Esophagus muscularis mucosa (tissue), 4 donors: ENCODE measurements around the gene NPRL2. TPM values are rescaled to one million over a fixed set of nuclear protein-coding genes. Genes with fewer than 3 reads are reported as not detected.

Experiments
- DNase-seq: peaks from one replicate; pipeline ENCODE4 v3.0.0-alpha.2; 2017; ENCODE audit errors: extremely low spot score
- H3K27ac ChIP-seq, 4 donors: fragments of 200-600 bp; sonication (generic); replicated peaks in 1 of 4; 1 replicate in 3 of 4; 2 replicates in 1 of 4; pipeline ENCODE4 v1.5.1; 2016 to 2019; ENCODE audit warnings: mild to moderate bottlenecking in 1 of 4
- H3K27me3 ChIP-seq, 4 donors: fragments of 200-600 bp; sonication (generic); one replicate each; pipeline versions ENCODE4 v1.5.1 to v1.6.0; 2016 to 2019
- H3K36me3 ChIP-seq, 4 donors: fragments of 200-600 bp; sonication (generic); one replicate each; pipeline ENCODE4 v1.5.1; 2016 to 2019
- H3K4me1 ChIP-seq, 4 donors: fragments of 200-600 bp; sonication (generic); one replicate each; pipeline ENCODE4 v1.5.1; 2016 to 2019
- H3K4me3 ChIP-seq, 4 donors: fragments of 200-600 bp; sonication (generic); 1 replicate in 2 of 4; 2 replicates in 2 of 4; pipeline ENCODE4 v1.5.1; 2016 to 2019; ENCODE audit warnings: mild to moderate bottlenecking in 4 of 4, moderate library complexity in 1 of 4
- H3K9me3 ChIP-seq, 4 donors: fragments of 200-600 bp; sonication (generic); 1 replicate in 3 of 4; 2 replicates in 1 of 4; pipeline ENCODE4 v1.5.1; 2016 to 2019
- CTCF ChIP-seq, 3 experiments: fragments of 200-600 bp in 2 of 3; fragments of 450-650 bp in 1 of 3; sonication (generic) in 2 of 3; IDR thresholded peaks; one replicate each; pipeline ENCODE4 v1.5.1; 2017 to 2019; ENCODE audit warnings: antibody characterized with exemption in 3 of 3, mild to moderate bottlenecking in 2 of 3, moderate library complexity in 1 of 3
- EP300 ChIP-seq: sonication (generic); formaldehyde crosslinking; IDR thresholded peaks from one replicate; pipeline ENCODE4 v1.6.1; 2017; ENCODE audit warnings: antibody characterized with exemption
- POLR2A ChIP-seq: fragments of 450-650 bp; IDR thresholded peaks from one replicate; pipeline ENCODE4 v1.6.1; 2017; ENCODE audit warnings: antibody characterized with exemption, moderate library complexity, mild to moderate bottlenecking, low read depth
- POLR2AphosphoS5 ChIP-seq, 2 donors: sonication (generic); formaldehyde crosslinking; IDR thresholded peaks; one replicate each; pipeline ENCODE4 v1.6.1; 2017; ENCODE audit warnings: antibody characterized with exemption in 2 of 2
- WGBS: methylation state at CpG from one replicate; pipeline ENCODE4 v1.1.5; 2018; 5-methylcytosine and 5-hydroxymethylcytosine counted together
- intact Hi-C: fragments of 100-400 bp; cut with DNase I; formaldehyde crosslinking; loops from one replicate; pipeline ENCODE4 v1.15.1; 2023
- total RNA-seq, 4 donors: library from RNA; depleted of rRNA; stranded (reverse); fragments of >200 nt; gene quantifications; one replicate each; pipeline versions ENCODE4 v1.1.0 to v1.2.1, GENCODE V29; 2016

Gene NPRL2
- total RNA-seq, 4 donors from 2014 or later, result 10.4 to 16.7 (median 14.2) TPM

GRCh38 chr3:50321336-50322114, 29.1 kb downstream of the NPRL2 start:
- peak; percentile 97 for DNase-seq
- TF ChIP-seq POLR2A (no peak), EP300 (no peak), CTCF (IDR thresholded peaks at IDR 0.05) (peak; percentile 40 to 64 (median 48)), POLR2AphosphoS5 (IDR thresholded peaks at IDR 0.05) (peak in 1 of 2 donors; percentile 58)
- Histone ChIP-seq H3K27me3 (no peaks in the 10 kb centered on the region), H3K9me3 (no peaks in the 10 kb centered on the region), H3K27ac (peak overlapping the region; percentile 93 to 95 (median 93)), H3K4me3 (peak overlapping the region; percentile 72 to 88 (median 84)), H3K4me1 (peaks cover 56 to 91% (median 84%) of the 10 kb centered on the region in 4 donors), H3K36me3 (peaks cover 10 to 59% (median 52%) of the 10 kb centered on the region in 4 donors)
- intact Hi-C loops, result no loop called here
- WGBS, result 10% methylated on average over 7 of the region's 59 CpGs

GRCh38 chr3:50320853-50321335, 29.7 kb downstream of the NPRL2 start:
- H3K4me3 ChIP-seq, result peak overlapping the region; percentile 72 to 88 (median 84)
- 0% methylated on average over 17 of the region's 45 CpGs for WGBS
- no peaks in the 10 kb centered on the region for H3K27me3 ChIP-seq
- H3K27ac ChIP-seq, result peak overlapping the region; percentile 93 to 95 (median 93)
- peaks cover 4 to 61% (median 52%) of the 10 kb centered on the region in 4 donors for H3K36me3 ChIP-seq
- no peak for TF ChIP-seq EP300
- TF ChIP-seq POLR2AphosphoS5 (IDR thresholded peaks at IDR 0.05), result peak in 1 of 2 donors; percentile 47
- no peak for TF ChIP-seq POLR2A
- no peak for TF ChIP-seq CTCF (IDR thresholded peaks at IDR 0.05)
- intact Hi-C loops, result no loop called here
- no peaks in the 10 kb centered on the region for H3K9me3 ChIP-seq
- peaks cover 56 to 90% (median 83%) of the 10 kb centered on the region in 4 donors for H3K4me1 ChIP-seq
- DNase-seq, result no peak

GRCh38 chr3:50319894-50320625, 30.5 kb downstream of the NPRL2 start:
- Histone ChIP-seq H3K36me3 (peaks cover 0 to 61% (median 49%) of the 10 kb centered on the region in 4 donors), H3K4me3 (peak overlapping the region; percentile 72 to 88 (median 84)), H3K9me3 (no peaks in the 10 kb centered on the region), H3K4me1 (peaks cover 56 to 81% (median 76%) of the 10 kb centered on the region in 4 donors), H3K27ac (peak overlapping the region; percentile 93 to 95 (median 93)), H3K27me3 (no peaks in the 10 kb centered on the region)
- no peak for DNase-seq
- no peak for TF ChIP-seq POLR2AphosphoS5 (IDR thresholded peaks at IDR 0.05)
- TF ChIP-seq POLR2A, result no peak
- TF ChIP-seq CTCF (IDR thresholded peaks at IDR 0.05), result no peak
- TF ChIP-seq EP300, result no peak
- 79% methylated on average over 12 of the region's 29 CpGs for WGBS
- intact Hi-C loops, result no loop called here

- 87% methylated on average over 14 of the region's 16 CpGs for WGBS
- no peak for DNase-seq
- H3K4me3 ChIP-seq, result peak overlapping the region; percentile 72 to 88 (median 84)
- peaks cover 49 to 82% (median 70%) of the 10 kb centered on the region in 4 donors for H3K4me1 ChIP-seq
- peak overlapping the region in 3 of 4 donors; percentile 16 to 48 (median 22) for H3K27ac ChIP-seq
- no peaks in the 10 kb centered on the region for H3K9me3 ChIP-seq
- H3K27me3 ChIP-seq, result no peaks in the 10 kb centered on the region
- H3K36me3 ChIP-seq, result peaks cover 0 to 64% (median 50%) of the 10 kb centered on the region in 4 donors
- no peak for TF ChIP-seq POLR2A
- TF ChIP-seq CTCF (IDR thresholded peaks at IDR 0.05), result no peak
- no peak for TF ChIP-seq POLR2AphosphoS5 (IDR thresholded peaks at IDR 0.05)
- no peak for TF ChIP-seq EP300
- intact Hi-C loops, result no loop called here
Observed at GRCh38 chr3:50319181-50319893, 31.2 kb downstream of the NPRL2 start.
